Kidney (tissue), 14 donors: ENCODE results near the gene PCNX1. TPM values are rescaled to one million over a fixed set of nuclear protein-coding genes. Genes with fewer than 3 reads are reported as not detected.

Experiments
- DNase-seq, 5 donors: peaks; one replicate each; pipeline ENCODE4 v3.0.0-alpha.2; 2013 to 2020
- FAIRE-seq: peaks from 2 replicates; lab custom pipeline; 2012; peaks lifted over from hg19 to GRCh38; lab: Jason Lieb, UNC
- H3K27ac ChIP-seq, 2 donors: one replicate each; pipeline ENCODE4 v1.7.0; 2013; ENCODE audit warnings: low read depth in 2 of 2, low read length in 2 of 2, inconsistent platforms in 1 of 2
- H3K27me3 ChIP-seq: one replicate; pipeline ENCODE4 v1.7.1; 2013; ENCODE audit warnings: low read length, inconsistent platforms; ENCODE audit not compliant: control insufficient read depth, insufficient read depth
- H3K36me3 ChIP-seq, 3 donors: one replicate each; pipeline versions ENCODE4 v1.7.0 to v1.7.1; 2013; ENCODE audit warnings: low read length in 3 of 3, control low read depth in 1 of 3, inconsistent platforms in 1 of 3; ENCODE audit not compliant: insufficient read depth in 3 of 3, control insufficient read depth in 2 of 3
- H3K4me1 ChIP-seq, 3 donors: one replicate each; pipeline versions ENCODE4 v1.7.0 to v1.7.1; 2013; ENCODE audit warnings: low read length in 3 of 3, inconsistent platforms in 1 of 3, low read depth in 1 of 3; ENCODE audit not compliant: control insufficient read depth in 2 of 3, insufficient read depth in 2 of 3
- H3K4me3 ChIP-seq, 3 donors: one replicate each; pipeline versions ENCODE4 v1.7.0 to v1.8.1; 2013; ENCODE audit warnings: low read length in 3 of 3, control low read depth in 1 of 3, inconsistent platforms in 1 of 3
- H3K9ac ChIP-seq, 3 donors: one replicate each; pipeline versions ENCODE4 v1.7.0 to v1.7.1; 2013; ENCODE audit warnings: low read length in 3 of 3, control low read depth in 1 of 3, inconsistent platforms in 1 of 3
- H3K9me3 ChIP-seq, 3 donors: one replicate each; pipeline versions ENCODE4 v1.7.0 to v1.7.1; 2013; ENCODE audit warnings: low read length in 3 of 3, control low read depth in 1 of 3, inconsistent platforms in 1 of 3; ENCODE audit not compliant: control insufficient read depth in 2 of 3, insufficient read depth in 1 of 3
- intact Hi-C: fragments of 100-400 bp; cut with DNase I; formaldehyde crosslinking; loops from one replicate; pipeline ENCODE4 v1.11.1; 2022
- polyA plus RNA-seq: library from polyadenylated mRNA; stranded (reverse); fragments of 350-450 nt; fragmentation: Illumina TruSeq; extraction: RNeasy Lipid Tissue Mini Kit (QIAGEN cat#74804); gene quantifications from one replicate; pipeline ENCODE4 v1.2.3, GENCODE V29; 2014; ENCODE audit warnings: low read depth, low replicate concordance; ENCODE audit not compliant: insufficient read depth
- total RNA-seq: library from RNA; stranded (reverse); fragmentation: NEBNext Ultra II Directional; extraction: Animal tissue kit (Norgen Biotek cat#: 25700); gene quantifications from one replicate; pipeline ENCODE4 v1.2.1, GENCODE V29; 2021
- TF ChIP-seq, protein P1 (sequence below): IDR thresholded peaks from 3 replicates; pipeline ENCODE4 v1.5.1; 2012; ENCODE audit warnings: mild to moderate bottlenecking, moderate library complexity, borderline replicate concordance; ENCODE audit not compliant: insufficient read depth; ENCODE audit errors: extremely low read depth
- donor health status: control.
- donor health status: control.
- donor health status: control.
- donor health status: control.
- donor health status: control.
- donor health status: DM: yes; HTN: yes; CAD: no.
- donor health status: Normal renal cell carcinoma (clear cell type).

The PCNX1 gene
- total and polyA plus RNA-seq, 2 donors from 2014 or later, result 16.2 to 55.2 TPM

DNA sequence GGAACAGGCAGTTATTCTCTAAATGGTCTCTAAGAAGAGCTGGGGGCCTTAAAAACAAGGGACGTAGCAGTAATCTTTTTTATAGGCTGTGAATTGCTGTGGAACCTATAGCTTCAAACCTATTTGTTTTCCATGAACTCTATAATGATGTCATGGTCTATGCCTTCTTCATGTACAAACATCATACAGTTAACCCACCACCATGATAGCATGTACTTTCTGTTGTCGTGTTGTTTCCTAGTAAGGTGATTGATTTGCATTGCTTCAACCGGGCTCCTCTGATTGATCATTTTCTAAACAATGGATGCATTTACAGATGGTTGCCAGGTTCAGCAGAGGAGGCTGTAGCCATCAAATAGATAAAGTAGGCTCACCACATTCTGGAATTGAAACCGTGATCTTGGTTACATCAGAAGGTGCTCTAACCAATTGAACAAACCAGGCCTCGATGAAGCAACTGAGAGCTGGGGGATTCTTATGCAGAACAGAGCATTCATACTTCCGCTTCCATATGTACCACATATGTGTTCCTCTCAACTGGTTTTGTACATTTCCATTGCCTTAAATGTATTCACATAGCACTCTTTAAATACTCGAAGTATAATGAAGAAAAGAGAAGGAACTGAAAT, 25.6 kb upstream of the PCNX1 start:
- Histone ChIP-seq H3K4me3 (no peak overlapping the region), H3K27me3 (no peaks in the 10 kb centered on the region), H3K27ac (no peak overlapping the region), H3K9me3 (no peaks in the 10 kb centered on the region), H3K36me3 (no peaks in the 10 kb centered on the region), H3K4me1 (no peaks in the 10 kb centered on the region), H3K9ac (no peak overlapping the region)
- DNase-seq, result no peak
- TF ChIP-seq, protein P1, sequence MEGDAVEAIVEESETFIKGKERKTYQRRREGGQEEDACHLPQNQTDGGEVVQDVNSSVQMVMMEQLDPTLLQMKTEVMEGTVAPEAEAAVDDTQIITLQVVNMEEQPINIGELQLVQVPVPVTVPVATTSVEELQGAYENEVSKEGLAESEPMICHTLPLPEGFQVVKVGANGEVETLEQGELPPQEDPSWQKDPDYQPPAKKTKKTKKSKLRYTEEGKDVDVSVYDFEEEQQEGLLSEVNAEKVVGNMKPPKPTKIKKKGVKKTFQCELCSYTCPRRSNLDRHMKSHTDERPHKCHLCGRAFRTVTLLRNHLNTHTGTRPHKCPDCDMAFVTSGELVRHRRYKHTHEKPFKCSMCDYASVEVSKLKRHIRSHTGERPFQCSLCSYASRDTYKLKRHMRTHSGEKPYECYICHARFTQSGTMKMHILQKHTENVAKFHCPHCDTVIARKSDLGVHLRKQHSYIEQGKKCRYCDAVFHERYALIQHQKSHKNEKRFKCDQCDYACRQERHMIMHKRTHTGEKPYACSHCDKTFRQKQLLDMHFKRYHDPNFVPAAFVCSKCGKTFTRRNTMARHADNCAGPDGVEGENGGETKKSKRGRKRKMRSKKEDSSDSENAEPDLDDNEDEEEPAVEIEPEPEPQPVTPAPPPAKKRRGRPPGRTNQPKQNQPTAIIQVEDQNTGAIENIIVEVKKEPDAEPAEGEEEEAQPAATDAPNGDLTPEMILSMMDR, result no peak
- no peak for FAIRE-seq
- intact Hi-C loops, result no loop called here

GRCh38 chr14:70882776-70883492, 24.3 kb upstream of the PCNX1 start:
- no peak overlapping the region for H3K27ac ChIP-seq
- no peaks in the 10 kb centered on the region for H3K9me3 ChIP-seq
- TF ChIP-seq, protein P1, result no peak
- intact Hi-C loops, result no loop called here
- DNase-seq (no peak), FAIRE-seq (no peak)
- H3K27me3 ChIP-seq, result no peaks in the 10 kb centered on the region
- H3K4me1 ChIP-seq, result peaks cover 0 to 4% (median 0%) of the 10 kb centered on the region in 3 donors
- no peak overlapping the region for H3K4me3 ChIP-seq
- no peak overlapping the region for H3K9ac ChIP-seq
- no peaks in the 10 kb centered on the region for H3K36me3 ChIP-seq

DNA sequence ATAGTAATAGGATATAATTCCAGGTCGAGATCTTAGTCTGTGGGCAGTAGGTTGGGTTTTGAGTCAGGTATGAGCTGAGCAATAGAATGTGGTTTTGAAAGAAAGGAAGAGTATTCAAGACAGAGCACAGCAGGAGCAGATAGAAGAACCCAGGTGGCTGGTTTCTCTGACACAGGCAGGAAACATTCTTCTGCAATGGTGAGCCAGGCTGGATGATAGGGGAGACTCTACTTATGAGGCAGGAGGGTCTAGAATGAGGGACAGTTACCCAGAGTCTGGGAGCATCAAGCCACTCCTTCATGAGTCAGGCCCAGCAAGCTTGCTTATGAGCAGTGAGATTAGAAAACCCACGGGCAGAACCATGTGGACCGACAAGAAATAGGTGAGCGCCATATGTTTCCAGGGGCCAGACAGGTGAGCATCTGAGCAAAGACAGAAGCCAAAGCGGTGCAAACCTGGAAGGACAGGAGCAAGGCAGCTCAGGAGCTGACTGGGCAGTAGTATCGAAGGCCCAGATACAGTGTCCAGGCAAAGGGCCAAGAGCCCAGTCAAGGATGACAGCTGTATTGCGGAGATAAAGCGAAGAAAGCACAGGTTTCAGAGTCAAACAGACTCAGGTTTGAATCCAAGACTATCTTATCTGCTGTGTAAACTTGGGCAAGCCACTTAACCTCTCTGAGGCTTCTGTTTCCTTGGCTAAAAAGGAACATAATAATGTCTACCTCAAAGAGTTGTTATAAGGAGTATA, 22.5 kb upstream of the PCNX1 start:
- Histone ChIP-seq H3K27me3 (no peaks in the 10 kb centered on the region), H3K4me1 (peaks cover 0 to 5% (median 0%) of the 10 kb centered on the region in 3 donors), H3K36me3 (no peaks in the 10 kb centered on the region), H3K4me3 (no peak overlapping the region), H3K9ac (no peak overlapping the region), H3K9me3 (no peaks in the 10 kb centered on the region), H3K27ac (no peak overlapping the region)
- intact Hi-C loops, result no loop called here
- TF ChIP-seq, protein P1, result no peak
- FAIRE-seq, result no peak
- no peak for DNase-seq
